ENCODE data around the gene HDAC10.
"Not testable (repeated sequence)": the region's sequence is repeated elsewhere in the genome, so short reads cannot be mapped to it uniquely, and the experiment has no call there.

HDAC10 gene

DNA sequence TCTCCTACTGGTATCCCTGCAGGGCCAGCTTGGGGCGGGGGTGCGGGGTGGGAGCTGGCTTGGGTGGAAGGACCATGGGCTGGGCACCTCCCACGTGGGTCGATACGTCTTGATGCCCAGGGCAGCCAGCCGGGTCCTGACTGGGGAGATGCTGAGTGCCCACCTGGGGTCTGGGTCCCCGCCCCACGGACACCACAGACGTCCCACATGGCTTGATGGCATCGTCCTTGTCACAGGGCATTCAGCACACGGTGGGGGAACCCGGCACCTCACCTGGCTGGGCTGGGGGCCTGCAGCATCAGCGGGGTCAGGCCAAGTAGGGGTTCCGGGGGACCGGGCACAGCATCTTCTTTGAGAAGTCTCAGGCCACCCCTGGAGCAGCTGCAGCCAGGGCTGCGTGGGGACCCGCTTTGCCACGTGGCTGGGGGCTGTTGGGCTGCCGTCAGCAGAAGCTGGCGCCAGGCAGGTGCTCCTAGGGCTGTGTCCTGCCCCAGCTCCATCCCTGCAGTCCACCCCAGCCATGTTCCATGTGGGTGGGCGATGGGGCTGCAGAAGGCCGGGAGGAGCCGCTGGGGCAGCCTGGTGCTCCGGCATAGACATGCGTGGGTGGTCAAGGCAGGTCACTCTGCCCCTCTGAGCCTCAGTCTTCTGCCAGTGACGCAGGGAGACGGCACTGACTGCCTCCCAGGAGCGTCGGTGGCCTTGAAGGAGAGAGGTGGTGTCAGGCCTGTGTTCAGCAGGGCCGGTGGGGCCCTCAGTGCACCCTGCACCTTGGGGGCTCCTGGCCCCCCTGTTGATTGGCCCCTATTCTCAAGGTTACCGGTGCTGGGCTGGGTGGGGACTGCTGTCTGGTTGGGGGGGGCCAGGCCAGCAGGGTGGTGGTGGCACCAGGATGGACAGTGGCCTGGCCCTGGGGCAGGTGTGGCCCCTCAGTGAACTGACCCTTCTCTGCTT, 41.8 kb downstream of the HDAC10 start:
- H3K4me3 ChIP-seq (ENCODE audit: low read length) = no peak overlapping the region
- TF ChIP-seq, protein P1, sequence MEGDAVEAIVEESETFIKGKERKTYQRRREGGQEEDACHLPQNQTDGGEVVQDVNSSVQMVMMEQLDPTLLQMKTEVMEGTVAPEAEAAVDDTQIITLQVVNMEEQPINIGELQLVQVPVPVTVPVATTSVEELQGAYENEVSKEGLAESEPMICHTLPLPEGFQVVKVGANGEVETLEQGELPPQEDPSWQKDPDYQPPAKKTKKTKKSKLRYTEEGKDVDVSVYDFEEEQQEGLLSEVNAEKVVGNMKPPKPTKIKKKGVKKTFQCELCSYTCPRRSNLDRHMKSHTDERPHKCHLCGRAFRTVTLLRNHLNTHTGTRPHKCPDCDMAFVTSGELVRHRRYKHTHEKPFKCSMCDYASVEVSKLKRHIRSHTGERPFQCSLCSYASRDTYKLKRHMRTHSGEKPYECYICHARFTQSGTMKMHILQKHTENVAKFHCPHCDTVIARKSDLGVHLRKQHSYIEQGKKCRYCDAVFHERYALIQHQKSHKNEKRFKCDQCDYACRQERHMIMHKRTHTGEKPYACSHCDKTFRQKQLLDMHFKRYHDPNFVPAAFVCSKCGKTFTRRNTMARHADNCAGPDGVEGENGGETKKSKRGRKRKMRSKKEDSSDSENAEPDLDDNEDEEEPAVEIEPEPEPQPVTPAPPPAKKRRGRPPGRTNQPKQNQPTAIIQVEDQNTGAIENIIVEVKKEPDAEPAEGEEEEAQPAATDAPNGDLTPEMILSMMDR (conservative IDR thresholded peaks at IDR 0.05; ENCODE audit: low read depth, low read length) = no peak
- no peak for DNase-seq (ENCODE audit: low read depth)

DNA sequence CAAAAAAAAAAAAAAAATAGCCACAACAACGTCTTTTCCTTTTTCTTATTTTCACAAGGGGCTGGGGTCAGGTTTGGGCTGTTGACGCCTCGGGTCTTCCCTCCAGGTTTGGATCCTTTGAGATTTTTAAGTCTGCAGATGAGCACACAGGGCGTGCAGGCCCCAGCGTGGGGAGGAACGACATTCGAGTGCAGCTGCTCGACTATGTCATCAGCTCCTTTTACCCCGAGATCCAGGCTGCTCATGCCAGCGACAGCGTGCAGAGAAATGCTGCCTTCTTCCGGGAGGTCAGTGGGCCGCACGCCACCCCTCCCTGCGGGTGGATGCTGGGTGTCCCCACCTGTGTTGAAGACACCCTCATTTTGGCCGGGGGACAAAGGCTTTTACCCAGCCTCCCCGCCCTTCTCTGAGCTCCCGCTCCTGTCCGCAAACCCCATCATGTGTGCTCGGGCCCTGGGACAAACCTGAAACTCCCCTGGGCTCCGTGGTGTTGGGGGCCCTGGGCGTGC, 42.6 kb downstream of the HDAC10 start:
- H3K4me3 ChIP-seq (ENCODE audit: low read length) = no peak overlapping the region
- TF ChIP-seq, protein P1 (conservative IDR thresholded peaks at IDR 0.05; ENCODE audit: low read depth, low read length) = no peak
- DNase-seq (ENCODE audit: low read depth) = no peak

GRCh38 chr22:50207383-50208140, 43.5 kb downstream of the HDAC10 start:
- no peak overlapping the region for H3K4me3 ChIP-seq (ENCODE audit: low read length)
- TF ChIP-seq, protein P1 (conservative IDR thresholded peaks at IDR 0.05; ENCODE audit: low read depth, low read length) = no peak
- DNase-seq (ENCODE audit: low read depth) = no peak

GRCh38 chr22:50206599-50206998, 44.5 kb downstream of the HDAC10 start:
- no peak for DNase-seq (ENCODE audit: low read depth)
- TF ChIP-seq, protein P1 (conservative IDR thresholded peaks at IDR 0.05; ENCODE audit: low read depth, low read length) = peak; percentile 65
- no peak overlapping the region for H3K4me3 ChIP-seq (ENCODE audit: low read length)

- no peak overlapping the region for H3K4me3 ChIP-seq (ENCODE audit: low read length)
These were observed 45.1 kb downstream of the HDAC10 start for GRCh38 chr22:50205781-50206569.

DNA sequence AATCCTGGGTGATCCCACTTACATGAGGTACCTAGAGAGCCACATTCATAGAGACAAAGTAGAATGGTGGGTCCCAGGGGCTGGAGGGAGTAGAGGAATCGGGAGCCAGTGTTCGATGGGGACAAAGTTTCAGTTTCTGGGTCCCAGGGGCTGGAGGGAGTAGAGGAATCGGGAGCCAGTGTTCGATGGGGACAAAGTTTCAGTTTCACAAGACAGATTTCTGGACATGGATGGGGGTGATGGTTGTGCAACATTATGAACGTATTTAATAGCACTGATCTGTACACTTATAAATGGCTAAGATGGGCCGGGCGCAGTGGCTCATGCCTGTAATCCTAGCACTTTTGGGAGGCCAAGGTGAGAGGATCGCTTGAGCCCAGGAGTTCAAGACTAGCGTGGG, 46.1 kb downstream of the HDAC10 start:
- H3K4me3 ChIP-seq (ENCODE audit: low read length); DNase-seq (ENCODE audit: low read depth): not testable (repeated sequence)

More at GRCh38 chr22:50205781-50206569, 45.1 kb downstream of the HDAC10 start:
- TF ChIP-seq, protein P1 (conservative IDR thresholded peaks at IDR 0.05; ENCODE audit: low read depth, low read length) = no peak
- DNase-seq (ENCODE audit: low read depth) = no peak

DNA sequence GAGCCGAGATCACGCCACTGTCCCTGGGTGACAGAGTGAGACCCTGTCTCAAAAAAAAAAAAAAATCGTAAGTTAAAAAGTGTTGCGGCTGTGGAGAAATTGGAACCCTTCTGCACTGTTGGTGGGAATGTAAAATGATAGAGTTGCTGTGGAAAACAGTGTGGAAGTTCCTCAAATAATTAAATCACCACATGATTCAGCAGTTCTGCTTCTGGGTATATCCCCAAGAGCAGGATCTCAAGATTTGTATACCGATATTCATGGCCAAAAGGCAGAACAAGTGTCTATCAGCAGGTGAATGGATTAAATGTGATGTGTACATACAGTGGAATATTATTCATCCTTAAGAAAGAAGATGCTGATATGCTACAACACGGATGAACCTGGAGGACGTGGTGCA, 46.5 kb downstream of the HDAC10 start:
- TF ChIP-seq, protein P1 (conservative IDR thresholded peaks at IDR 0.05; ENCODE audit: low read depth, low read length) = no peak
- no peak overlapping the region for H3K4me3 ChIP-seq (ENCODE audit: low read length)
- no peak for DNase-seq (ENCODE audit: low read depth)
